Activated T-helper 1 cell treated with Interleukin-2 at 50 U/mL for 16 hours (primary cell): ENCODE measurements around the gene OSR1.
A peak's percentile ranks its signal among the peaks of the same experiment; 100 is the strongest.

Experiments
- DNase-seq: peaks from one replicate; pipeline ENCODE4 v3.0.0-alpha.2; 2020; ENCODE audit warnings: low read depth

Gene OSR1

DNA sequence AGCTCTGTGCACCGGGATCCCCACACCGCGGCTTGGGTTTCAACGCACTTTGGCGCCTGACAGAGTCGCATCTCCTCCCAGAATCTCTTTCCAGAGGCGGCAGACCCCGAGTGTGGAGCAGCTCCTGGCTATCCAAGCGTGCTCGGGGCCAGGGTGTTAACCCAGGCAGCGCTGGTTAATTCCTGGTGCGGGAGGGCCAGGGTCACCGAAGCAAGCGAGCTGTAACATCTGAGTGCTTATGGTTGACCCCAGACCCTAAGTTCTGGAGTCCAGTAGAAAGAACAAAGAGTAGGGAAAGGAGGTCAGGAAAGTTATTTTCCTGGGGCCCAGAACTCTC lies 566 bp upstream of the OSR1 start:
- no peak for DNase-seq

DNA sequence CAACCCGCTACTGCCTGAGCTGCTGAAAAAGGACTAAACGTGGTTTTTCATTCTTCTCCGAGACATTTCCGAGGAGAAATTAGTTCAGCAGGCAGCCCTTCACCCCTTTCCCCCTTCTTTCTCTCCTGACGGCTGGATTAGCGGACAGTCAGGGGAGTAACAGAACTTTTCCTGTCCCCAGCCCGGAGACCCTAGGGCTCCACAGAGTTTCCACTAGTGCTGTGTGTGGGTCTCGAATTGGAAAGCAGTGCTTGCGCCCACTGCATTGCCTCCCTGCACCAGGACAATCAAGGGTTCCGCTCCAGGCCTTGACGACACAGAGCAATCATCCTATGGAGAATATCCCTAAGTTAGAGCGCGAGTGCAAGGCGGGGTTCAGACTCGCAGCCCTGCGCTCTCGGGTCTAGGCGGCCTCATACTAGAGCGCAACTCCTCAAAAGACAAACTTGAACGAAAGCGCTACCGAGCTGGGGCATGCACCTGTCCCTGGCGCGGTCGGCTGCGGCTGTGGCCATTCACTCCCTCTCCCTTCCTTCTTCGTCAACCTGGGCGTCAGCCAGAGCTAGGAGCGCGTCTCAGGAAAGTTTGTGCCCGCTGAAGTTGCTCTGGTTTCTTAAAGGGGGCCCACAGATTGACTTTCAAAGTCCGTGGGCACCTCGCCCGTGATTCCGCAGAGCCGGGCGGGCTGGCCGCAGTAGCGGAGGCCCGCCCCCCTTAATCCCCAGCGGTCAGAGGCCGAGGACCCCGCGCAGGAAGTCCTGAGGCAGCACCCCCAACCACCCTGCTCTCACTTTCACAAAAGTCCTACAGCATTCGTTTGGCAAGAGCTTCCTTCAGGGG lies 801 bp downstream of the OSR1 start:
- DNase-seq: no peak

DNA sequence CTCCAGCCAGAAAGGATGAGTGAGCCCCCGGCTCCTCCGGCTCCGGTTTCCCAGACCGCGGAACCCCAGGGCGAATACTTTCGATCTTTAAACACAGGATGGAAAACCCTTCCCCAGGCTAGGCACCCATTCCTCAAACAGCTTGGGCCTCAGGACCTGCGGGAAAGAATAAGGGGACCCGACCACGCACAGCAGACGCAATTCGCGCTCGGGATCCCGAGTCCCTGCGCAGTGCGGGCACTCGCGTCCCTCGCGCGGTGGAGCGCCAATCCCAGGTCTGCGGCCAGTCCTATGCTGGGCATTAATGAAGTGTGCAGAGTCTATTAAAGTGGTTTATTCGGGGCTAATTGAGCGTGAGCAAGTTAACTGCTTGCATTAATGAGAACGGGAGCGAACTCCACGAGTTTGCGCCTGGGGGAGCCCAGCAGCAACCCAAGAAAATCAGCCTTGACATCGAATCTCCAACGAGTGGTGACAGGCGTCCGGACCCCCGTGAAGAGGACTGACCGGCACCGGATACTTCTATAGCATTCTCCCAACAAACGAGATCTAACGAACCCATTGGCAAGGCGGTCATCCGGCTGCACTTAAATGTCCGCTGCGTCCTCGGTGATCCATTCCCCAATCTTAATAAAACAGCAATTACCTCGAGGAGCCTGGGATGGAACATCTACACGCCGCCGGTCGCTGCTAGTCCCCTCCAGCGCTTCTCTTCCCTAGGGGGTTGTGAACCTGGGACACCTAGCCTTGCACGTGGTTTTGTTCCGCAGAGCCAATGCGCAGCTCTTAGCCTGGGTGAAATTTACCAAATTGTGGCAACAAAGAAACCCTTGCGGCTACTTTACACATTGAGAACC lies 1.6 kb downstream of the OSR1 start:
- DNase-seq: no peak

DNA sequence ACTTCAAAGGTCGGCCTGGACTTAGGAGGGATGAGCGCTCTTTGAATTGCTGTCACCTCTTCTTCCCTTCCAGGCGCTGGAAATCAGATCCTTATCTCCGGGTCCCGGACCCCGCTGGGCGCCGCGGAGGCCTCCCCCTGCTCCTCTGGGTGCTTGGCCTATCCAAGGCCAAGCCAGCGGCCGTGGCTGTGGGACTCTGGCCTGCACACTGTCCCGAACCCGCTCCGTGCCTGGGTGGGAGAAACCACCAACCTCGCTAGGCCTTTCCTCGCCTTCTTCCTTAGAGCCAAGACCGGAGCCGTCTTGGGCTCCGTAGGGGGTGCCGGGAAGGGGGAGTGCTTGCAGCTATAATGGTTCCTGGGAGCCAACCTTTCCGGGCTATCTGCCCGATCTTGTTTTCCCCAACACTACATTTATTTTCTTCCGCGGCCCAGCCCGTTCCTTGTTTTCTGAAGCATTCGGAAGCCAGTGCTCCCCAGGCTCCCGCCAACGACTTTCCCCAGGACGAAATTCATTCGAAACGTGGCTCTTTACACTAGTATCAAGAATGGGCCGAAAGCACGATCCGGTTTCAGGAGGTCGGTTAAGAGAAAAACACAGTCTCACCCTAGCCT lies 2.4 kb downstream of the OSR1 start:
- DNase-seq: no peak

DNA sequence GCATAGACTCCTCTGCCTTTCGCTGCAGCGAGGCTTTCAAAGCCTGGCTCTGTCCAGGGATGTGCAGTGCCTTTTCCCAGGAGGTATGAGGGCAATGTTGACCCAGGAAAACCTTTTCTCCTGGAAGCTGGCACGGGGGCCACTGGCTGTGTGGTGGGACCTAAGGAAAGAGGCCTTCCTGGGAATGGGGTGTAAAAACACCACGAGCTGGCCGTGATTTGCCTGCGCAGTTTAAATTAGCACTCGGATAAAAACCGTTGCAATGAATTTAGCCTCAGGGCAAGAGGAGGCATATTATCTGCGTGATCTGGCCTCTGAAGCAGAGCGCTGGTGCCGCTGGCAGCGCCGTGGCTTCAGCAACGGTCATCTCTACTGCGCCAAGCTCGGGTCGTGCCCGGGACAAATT lies 3.0 kb downstream of the OSR1 start:
- DNase-seq: no peak

DNA sequence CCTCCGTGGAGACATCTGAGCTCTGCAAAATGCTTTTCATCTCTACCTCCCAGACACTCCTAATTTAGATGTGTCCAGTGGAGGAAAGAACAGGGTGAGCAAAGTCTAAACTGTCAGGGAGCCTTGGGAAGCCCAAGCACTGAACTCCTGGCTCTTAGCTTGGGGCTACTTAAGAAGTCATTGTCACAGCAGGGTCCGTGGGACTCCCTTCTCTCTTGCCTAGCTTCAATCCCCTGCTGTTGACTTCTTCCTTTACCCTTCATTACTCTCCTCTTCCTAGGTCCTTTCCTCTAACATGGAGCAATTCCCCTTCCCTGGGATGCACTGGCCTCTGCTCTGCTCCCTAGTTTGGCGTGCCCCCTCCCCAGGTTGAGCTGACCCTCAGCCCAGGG lies 3.4 kb downstream of the OSR1 start:
- DNase-seq: no peak

DNA sequence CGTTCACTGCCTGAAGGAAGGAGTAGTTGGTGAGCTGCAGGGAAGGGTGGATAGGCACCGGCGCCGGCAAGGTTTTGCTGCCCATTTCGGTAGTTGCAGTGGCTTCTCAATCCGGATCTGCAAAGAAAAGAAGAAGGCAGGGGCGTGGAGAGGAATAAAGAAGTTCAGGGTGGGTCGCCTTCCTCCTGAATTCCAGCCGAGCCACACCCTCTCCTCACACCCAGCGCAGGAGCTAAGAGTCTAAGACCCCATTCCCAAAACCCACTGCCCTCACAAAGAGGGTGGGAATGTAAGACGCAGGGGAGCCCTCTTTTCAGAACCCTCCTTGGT lies 4.7 kb downstream of the OSR1 start:
- no peak for DNase-seq

DNA sequence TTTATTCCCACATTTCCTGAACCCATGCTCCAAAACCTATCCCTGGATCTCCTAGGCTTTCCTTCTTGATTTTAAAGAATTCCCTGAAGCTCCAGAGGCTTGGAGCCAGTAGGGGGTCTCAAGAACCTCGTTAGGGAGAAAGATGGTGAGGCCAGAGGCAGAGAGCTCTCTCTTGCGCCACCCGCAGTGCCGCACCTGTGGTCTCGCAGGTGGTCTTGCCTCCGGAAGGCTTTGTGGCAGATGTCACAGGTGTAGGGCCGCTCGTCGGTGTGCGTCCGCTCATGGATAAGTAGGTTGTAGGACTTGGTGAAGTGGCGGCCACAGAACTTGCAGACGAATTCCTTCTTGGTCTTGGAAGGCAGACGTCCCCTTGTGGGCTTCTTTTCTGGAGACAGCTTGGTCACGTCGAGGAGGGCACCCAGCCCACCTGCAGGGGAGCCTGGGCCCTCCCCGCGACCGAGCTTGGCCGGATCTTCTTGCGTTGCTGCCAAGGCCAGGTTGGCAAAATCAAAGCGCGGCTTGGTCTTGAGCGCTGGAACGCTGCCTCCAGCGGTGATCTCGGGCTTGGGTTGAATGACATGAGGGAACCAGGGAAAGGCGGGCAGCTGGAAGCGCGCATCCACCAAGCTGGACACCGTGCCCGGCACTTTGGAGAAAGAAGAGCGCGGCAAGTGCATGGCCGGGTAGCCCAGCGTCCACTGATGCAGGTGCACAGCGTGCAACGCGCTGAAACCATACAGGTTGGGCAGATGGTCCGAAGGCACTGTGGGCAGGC lies 5.3 kb downstream of the OSR1 start:
- DNase-seq: no peak

DNA sequence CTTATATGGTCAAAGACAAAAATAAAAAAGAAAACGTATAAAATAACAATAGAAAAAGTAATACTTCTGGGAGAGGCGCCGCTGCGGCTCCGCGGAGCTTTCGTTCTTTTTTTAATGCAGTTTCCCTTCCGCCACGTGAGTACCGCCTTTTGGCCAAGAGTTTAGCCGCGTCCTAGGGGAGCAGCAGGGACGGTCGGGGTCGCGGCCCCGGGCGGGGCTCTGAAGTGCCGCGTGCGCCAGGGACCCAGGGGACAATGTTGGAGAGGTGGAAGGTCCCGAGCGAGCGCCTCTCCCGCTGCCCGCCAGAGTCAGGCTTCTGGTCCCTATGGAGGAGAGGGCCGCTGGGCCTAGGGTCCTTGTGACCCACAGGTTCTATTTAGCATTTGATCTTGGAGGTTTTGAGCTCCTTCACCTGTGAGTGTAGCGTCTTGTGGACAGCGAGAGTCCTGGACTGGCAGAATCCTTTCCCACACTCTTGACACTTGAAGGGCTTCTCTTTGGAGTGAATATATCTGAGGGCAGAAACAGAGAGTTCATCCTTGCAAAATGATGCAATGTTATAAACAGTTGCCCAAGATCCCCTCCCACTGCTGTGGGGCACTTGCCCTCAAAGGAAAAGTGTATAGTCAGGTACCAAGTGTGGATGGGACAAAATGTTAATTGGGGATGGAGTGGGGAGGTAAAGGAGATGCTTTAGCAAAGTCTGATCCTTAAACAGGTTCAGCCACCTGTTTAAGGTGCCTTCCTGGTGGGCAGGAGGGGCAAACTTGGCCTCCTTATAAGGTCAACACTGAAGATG lies 6.3 kb downstream of the OSR1 start:
- no peak for DNase-seq

DNA sequence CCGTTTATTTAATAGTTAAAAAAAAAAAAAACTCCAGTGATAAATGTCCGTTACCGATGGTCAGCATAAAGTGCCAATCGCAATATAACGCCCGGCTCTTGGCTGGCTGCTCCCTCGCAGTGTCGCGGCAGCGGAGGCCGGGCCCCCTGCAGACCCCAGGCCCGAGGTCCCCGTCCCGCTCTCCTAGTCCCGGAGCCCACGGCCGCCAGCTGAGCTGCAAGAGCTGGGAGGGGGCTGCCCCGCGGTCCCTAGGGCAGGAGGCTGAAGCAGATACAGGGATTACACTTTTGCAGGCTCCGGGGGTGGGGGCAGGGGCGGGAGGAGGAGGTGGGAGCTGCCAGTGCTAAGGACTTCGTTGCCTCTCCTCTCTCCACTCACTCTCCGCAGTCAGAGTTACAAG lies 6.9 kb downstream of the OSR1 start:
- no peak for DNase-seq

DNA sequence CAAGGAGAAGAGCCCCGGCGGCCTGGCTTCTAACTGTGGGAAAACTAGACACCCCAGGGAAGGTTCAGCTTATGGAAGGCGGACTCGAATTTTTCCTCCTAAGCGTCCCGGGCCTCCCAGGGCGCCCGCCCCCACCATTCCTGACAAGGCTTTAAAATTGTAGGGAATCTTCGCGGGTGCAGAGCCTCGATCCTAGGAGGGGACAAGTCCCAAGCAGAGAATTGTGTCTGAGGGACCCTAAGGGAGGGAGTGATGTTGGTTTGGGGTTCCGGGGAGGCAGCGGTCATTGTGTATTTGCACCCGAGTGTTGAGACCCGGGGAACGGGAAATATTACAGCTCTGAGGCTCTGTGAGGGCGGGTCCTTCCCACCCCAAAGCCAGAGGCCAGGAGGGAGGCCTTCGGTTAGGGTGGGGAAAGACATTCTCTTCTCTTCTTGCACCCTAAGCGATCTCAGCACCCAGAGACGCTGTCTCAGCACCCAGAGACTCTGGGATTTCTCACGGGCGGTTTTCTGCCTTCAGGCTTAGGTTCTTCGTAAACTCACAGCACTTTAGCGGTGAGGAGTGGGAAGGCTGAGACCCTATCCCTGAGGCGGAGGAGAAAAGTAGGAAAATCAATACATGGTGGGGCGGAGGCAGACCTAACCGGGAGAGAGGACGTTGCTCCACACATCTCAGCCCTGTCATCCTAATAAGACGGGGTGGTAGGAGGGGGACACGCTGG lies 7.6 kb downstream of the OSR1 start:
- DNase-seq: no peak

DNA sequence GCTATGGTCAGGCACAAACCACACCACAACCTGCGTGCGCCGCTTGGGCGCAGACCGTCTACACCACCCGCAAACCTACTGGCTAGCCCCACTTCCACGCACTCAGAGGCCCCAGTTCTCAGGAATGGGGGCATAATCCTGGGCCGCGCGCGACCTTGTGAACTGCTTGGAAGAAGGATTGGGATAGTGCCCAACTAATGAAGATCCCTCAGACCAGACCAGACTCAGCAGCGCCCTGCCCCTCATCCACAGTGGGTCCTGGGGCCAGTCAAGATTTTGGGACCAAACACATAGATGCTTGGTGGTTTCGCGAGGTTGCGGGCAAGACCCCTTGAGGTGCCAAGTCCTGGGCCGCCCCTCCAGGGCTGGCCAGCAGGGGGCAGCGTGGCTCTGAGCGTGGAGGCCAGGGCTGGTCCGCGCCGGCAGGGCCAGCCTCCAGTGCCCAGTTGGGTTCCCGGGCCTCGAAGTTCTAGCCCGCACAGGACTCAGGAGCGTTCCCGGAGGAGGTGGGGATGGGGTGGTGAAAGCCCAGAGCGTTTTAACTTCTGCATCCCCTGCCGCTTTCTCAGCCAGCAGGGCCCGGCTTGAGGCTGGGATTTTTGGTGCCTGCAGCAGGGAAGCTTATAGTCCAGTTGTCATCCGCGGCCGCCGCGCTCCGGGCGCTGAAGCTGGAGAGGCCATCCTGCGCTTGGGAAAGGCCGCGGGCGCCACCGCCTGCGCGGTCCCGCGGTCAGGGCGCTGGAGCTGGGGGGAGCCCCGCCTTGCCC lies 8.3 kb downstream of the OSR1 start:
- DNase-seq: no peak

DNA sequence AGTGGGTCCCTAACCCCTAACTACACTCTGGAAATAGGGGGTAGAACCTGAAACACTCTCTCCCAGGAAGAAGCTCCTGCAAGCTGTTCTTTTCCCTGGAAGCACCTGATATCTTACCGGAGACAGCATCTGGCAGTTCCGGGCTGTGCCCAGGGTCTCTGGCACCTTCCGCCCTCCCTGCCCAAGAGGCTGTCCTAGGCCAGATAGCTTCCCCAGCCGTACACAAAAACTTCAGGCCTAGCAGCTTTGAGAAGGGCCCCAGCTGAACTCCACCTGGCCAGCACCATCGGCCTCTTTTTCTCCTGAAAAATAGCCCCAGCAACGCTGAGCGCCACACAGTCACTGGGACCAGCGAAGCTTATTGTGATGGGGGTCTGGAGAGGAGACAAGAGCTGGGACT lies 9.7 kb downstream of the OSR1 start:
- DNase-seq: no peak

DNA sequence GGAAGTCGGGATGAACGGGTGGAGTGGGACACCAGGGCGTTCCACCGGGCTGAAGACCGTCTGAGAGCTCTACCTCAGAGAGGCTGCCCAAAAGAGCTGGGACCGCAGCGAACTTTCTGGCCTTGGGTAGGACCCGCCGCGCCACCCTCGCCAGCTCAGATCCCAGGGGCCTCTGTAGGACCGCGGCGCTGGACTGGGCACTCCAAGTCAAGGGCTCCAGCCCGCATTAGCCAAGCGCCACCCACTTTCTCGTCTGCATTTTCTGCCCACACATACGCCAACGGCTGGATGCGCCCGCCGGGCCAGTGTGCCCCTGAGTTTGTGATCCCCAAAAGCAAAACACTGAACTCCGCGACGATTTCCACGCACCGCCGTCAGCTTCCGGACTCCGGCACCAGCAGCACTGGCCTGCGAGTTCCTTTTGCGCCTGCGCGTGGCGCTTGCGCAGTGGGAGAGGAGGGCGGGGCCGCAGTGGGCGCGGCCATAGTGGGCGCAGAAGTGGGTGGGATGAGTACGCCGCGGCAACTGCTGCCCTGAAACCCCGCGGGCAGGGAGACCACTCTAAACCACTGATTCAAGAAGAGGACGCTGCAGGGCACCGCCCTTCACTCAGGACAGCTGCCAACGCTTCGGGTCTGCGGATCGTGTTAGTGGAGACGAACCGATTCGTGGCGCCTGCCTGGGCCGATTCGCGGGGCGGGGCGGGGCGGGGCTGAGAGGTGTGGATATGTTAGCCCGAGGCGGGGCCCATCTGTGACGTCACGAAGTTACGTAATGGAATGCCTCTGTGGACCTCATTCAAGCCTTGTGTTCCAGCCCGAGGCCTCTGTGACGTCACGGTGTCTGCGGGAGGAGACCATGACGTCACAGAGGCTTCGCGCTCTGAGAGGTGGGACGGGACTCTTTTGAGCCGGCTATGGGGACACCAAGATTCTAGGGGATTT lies 10.5 kb downstream of the OSR1 start:
- peak; percentile 96 for DNase-seq

DNA sequence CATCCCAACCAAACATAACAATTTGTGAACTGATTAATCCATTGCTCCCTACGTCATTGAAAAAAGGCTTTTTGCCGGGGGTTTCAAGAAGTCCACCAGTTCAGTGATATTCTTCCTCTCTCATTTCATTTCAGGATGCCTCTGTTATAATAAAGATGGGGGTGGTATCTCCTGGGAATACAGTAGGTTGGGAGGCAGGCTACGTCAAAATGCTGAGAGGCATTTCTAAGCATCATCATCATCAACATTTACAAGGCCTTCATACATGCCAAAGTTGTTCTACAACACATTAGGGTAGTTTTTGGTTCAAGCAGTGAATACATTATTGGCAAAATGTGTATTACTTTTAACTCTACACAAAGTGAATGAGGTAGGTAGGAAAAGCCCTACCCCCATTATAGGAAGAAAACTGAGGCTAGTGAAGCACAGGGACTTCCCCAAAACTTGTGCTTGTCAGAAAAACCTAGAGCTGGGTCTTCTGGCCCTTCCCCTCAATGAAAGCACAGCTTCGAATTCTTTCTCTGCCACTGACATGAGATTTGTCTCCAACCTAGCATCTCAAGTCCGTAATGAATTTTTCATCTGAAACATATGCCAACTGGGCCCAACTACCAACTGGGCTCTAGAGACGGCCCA lies 11.3 kb downstream of the OSR1 start:
- DNase-seq: no peak

DNA sequence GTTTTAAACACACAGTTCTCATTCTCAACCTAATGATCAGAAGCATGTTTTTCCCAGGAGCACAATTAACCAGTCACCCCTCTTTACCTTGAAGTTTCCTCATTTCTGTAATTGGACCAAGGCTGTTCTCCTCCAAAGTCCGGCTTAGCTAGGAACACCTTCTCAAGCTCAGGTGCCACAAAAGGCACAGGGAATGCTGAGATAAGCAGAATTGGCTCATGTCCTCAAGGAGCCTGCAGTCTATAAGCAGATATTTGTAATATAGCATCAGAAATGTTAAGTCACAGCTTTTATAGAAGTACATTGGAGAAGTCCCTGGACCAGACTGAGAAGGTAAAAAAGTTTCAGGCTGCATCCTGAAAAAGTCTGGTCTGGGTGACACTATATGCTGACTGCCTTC lies 20.7 kb downstream of the OSR1 start:
- DNase-seq: no peak

DNA sequence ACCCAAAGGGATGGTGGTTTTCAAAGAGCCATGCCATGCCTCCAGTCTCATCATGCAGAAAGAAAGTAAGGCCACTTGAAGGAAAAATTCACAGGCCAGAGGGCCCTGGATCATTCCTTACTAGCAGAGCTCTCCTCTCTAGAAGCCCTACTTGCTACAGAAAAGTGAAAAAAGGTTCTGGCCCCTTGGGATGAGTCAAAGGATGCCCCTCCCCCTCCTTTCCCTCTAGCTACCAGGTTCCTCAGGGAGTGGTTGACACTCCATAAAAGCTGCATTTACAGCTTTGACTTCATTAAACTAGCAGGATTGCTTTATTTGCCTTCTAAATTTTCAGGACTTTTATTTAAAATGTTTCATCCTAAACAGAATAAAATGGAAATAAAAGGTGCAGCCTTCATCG lies 21.2 kb downstream of the OSR1 start:
- DNase-seq: no peak

DNA sequence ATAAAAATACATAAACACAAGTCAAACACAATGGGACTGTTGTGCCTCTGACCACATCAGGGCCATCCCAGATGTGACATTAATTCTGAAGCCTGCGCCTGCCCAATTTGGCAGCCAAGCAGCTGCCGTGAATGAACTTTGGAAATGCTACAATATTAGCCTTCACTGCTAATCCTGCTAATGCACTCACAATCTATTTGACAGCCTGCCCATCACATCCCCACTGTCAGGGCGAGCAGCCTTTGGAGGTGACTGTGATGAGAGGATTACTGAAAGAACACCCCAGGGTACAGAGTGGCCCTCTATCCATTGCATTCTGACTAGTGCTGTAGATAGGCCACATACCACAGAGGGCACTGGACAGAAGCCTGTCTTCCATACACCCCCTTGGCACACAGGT lies 21.6 kb downstream of the OSR1 start:
- DNase-seq: no peak

DNA sequence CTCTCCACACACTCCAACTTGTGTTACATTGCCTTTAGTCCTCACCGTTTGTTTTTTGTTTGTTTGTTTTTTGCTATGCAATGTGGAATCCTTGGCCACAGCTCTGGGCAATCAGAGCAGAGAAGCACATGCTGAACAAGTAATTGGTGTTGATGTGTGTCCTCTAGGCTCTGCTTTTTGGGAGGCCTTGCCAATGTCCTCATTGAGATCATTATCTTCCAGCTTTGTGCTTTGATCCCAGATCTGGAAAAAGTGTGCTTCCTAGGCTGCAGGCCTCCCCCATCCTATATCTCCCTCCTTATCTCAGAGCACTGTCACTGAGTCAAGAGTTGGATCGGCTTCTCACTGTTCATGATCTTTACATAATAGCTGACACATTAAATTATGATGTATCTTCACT lies 25.9 kb downstream of the OSR1 start:
- no peak for DNase-seq
